ENCODE results near the gene SCN11A.

Gene SCN11A

GRCh38 chr3:39005295-39005694, 46.4 kb downstream of the SCN11A start:
- no peak overlapping the region for H3K4me3 ChIP-seq (ENCODE audit: low read length)
- TF ChIP-seq ZNF274 (IDR thresholded peaks at IDR 0.05; ENCODE audit: low read depth, low read length), result no peak
